Colonic mucosa (tissue), 4 donors: ENCODE results near the gene DLX3. TPM values are rescaled to one million over a fixed set of nuclear protein-coding genes. Genes with fewer than 3 reads are reported as not detected.

ENCODE experiments used
- DNase-seq: peaks from one replicate; pipeline ENCODE4 v3.0.0-alpha.2; 2020
- H3K27ac ChIP-seq: fragments of 200-600 bp; one replicate; pipeline ENCODE4 v1.8.0; 2021
- H3K27me3 ChIP-seq: fragments of 200-600 bp; one replicate; pipeline ENCODE4 v1.8.0; 2021
- H3K36me3 ChIP-seq: fragments of 200-600 bp; one replicate; pipeline ENCODE4 v1.8.0; 2021
- H3K4me1 ChIP-seq: fragments of 200-600 bp; one replicate; pipeline ENCODE4 v1.8.0; 2021; ENCODE audit warnings: mild to moderate bottlenecking
- H3K4me3 ChIP-seq: fragments of 200-600 bp; one replicate; pipeline ENCODE4 v1.8.0; 2021
- H3K9ac ChIP-seq, 2 donors: one replicate each; pipeline ENCODE4 v1.7.0; 2013; ENCODE audit warnings: control low read depth in 2 of 2, low read depth in 2 of 2, low read length in 2 of 2
- H3K9me3 ChIP-seq: fragments of 200-600 bp; one replicate; pipeline ENCODE4 v1.8.0; 2021
- CTCF ChIP-seq: fragments of 200-600 bp; IDR thresholded peaks from one replicate; pipeline ENCODE4 v1.8.0; 2022; ENCODE audit warnings: antibody characterized with exemption, mild to moderate bottlenecking
- intact Hi-C: fragments of 100-400 bp; cut with DNase I; formaldehyde crosslinking; loops from one replicate; pipeline ENCODE4 v1.14.1; 2022
- total RNA-seq, 2 donors: library from RNA; stranded (reverse); fragmentation: NEBNext Ultra II Directional in 1 of 2; extraction: Animal tissue kit (Norgen Biotek cat#: 25700) in 1 of 2; gene quantifications; one replicate each; pipeline ENCODE4 v1.2.1, GENCODE V29; 2021
- donor health status: healthy.
- donor health status: DM: no; HTN: no; CAD: no.
- donor health status: DM: no; HTN: no; CAD: no.

Gene DLX3
- total RNA-seq, 2 donors from 2014 or later = 0.21 TPM; not detected in 1

GRCh38 chr17:49957350-49957749 lies 37.7 kb downstream of the DLX3 start:
- Histone ChIP-seq H3K9me3 (no peaks in the 10 kb centered on the region), H3K27me3 (peaks cover 2% of the 10 kb centered on the region), H3K4me3 (no peak overlapping the region), H3K36me3 (no peaks in the 10 kb centered on the region), H3K9ac (no peak overlapping the region), H3K4me1 (no peaks in the 10 kb centered on the region), H3K27ac (no peak overlapping the region)
- intact Hi-C loops = no loop called here
- DNase-seq = no peak
- TF ChIP-seq CTCF = no peak

- no peak overlapping the region for H3K4me3 ChIP-seq
- H3K9me3 ChIP-seq = no peaks in the 10 kb centered on the region
- no peak for DNase-seq
- H3K36me3 ChIP-seq = no peaks in the 10 kb centered on the region
- no peak overlapping the region for H3K9ac ChIP-seq
- intact Hi-C loops = no loop called here
- H3K4me1 ChIP-seq = no peaks in the 10 kb centered on the region
- H3K27ac ChIP-seq = no peak overlapping the region
- TF ChIP-seq CTCF = no peak
- peaks cover 6% of the 10 kb centered on the region for H3K27me3 ChIP-seq
Measured at GRCh38 chr17:49956780-49957179, 38.2 kb downstream of the DLX3 start.

GRCh38 chr17:49955157-49955556 lies 39.9 kb downstream of the DLX3 start:
- Histone ChIP-seq H3K36me3 (no peaks in the 10 kb centered on the region), H3K4me3 (no peak overlapping the region), H3K9me3 (no peaks in the 10 kb centered on the region), H3K4me1 (no peaks in the 10 kb centered on the region), H3K27ac (no peak overlapping the region), H3K27me3 (peaks cover 11% of the 10 kb centered on the region), H3K9ac (no peak overlapping the region)
- DNase-seq = no peak
- no peak for TF ChIP-seq CTCF
- intact Hi-C loops = no loop called here

DNA sequence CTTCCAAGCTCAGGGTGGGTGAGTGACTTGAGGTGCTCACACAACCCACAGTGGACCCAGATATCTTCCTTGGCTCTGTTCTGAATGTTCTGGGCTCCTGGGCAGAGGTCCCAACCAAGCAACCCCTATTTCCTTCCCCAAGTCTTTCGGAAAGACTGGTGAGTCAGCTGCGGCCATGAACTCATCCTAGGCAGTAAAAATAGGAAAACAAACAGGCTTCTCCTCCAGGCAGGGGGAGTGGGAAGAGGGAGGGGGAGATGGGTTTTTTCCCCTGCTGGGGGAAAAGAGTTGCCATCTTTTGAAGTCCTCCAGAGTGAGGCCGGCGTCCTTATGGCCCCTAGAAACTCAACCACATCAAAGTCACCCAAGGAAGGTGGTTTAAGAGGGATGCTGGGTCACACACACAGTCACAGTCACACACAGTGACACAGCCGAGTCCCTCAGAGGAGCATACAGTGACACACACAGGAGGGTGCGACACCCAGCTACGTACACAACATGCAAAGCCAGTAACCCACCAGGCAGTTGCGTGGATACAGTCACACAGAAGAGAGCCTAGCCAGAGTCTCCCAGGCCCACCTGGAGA lies 42.0 kb downstream of the DLX3 start:
- intact Hi-C loops = loop anchor here (2.0 kb wide), 1 partner anchor 44 kb away; no protein-coding TSS in a partner anchor
- H3K4me1 ChIP-seq = no peaks in the 10 kb centered on the region
- peaks cover 11% of the 10 kb centered on the region for H3K27me3 ChIP-seq
- no peaks in the 10 kb centered on the region for H3K36me3 ChIP-seq
- H3K9ac ChIP-seq = no peak overlapping the region
- H3K27ac ChIP-seq = no peak overlapping the region
- no peaks in the 10 kb centered on the region for H3K9me3 ChIP-seq
- TF ChIP-seq CTCF = no peak
- no peak for DNase-seq
- H3K4me3 ChIP-seq = no peak overlapping the region

GRCh38 chr17:49952209-49952911 lies 42.7 kb downstream of the DLX3 start:
- intact Hi-C loops = loop anchor here (2.0 kb wide), 1 partner anchor 44 kb away; no protein-coding TSS in a partner anchor
- peaks cover 11% of the 10 kb centered on the region for H3K27me3 ChIP-seq

More at GRCh38 chr17:49952209-49952911, 42.7 kb downstream of the DLX3 start:
- TF ChIP-seq CTCF = peak; percentile 82
- no peaks in the 10 kb centered on the region for H3K4me1 ChIP-seq
- no peak overlapping the region for H3K9ac ChIP-seq
- DNase-seq = peak; percentile 85
- no peaks in the 10 kb centered on the region for H3K9me3 ChIP-seq
- no peak overlapping the region for H3K4me3 ChIP-seq
- no peak overlapping the region for H3K27ac ChIP-seq
- no peaks in the 10 kb centered on the region for H3K36me3 ChIP-seq
